Endothelial cell of hepatic sinusoid (primary cell): Measurements from ENCODE around the gene CBX1.

Source experiments
- in situ Hi-C: cut with HindIII; loops from 2 replicates; pipeline ENCODE4 v1.10.0; 2017; ENCODE audit warnings: low sequenced_read_pairs

CBX1 gene

GRCh38 chr17:48101012-48101720 lies at the start of gene CBX1:
Gene CBX1 (minus strand): TSS chr17:48101478. CDS start chr17:48077004, 24,474 bp downstream.
- in situ Hi-C loops = no loop called here

DNA sequence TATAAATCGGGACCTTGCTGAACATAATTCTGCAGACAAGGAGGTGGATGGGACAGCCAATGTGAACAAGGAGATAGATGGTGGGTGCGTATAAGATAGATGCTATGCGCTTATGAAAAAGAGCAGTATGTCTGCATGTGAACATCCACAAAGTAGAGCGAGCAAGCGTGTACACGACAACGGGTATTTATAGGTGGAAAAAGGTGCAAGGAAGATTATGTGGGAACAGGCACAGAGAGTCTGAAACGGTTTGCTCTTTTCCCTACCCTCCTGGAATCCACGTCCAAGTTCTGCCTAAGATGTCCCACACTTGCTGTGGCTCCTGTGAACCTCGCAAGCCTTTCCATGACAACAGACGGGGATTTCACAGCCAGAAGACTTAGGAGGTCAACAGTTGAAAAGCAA lies 49.3 kb upstream of the CBX1 start:
- in situ Hi-C loops = no loop called here

DNA sequence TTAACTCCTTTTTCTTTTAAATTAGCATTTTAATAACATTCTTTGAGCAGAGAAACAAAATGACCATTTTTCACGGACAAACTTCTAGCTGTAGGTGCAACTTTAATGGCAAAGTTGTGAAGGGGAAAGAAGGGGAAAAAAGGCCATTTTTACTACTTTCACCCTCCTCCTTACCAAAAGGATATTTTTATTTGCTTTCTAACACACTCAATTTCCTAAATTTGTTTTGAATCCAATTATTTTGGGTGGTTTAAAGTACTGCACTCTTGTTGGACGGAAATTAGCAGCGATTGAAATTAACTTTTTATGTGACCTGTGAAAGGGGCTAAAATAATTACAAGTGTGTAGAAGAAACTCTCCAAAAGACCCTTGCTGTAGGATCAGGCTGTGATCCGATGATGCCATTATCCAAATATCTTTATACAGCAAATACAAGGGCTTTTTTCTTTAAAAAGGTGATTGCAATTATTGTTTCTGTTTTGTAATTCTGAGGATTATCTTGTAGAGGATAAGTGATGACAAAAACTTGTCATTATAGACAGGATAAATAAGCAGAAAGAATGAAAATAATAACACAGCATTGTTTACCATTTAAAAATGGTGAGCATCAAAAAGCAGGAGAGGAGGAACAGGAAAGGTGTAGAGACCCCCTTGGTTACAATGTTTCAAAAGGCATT lies 48.6 kb upstream of the CBX1 start:
- in situ Hi-C loops = no loop called here

GRCh38 chr17:48148854-48149786 lies 47.8 kb upstream of the CBX1 start:
- in situ Hi-C loops = no loop called here

DNA sequence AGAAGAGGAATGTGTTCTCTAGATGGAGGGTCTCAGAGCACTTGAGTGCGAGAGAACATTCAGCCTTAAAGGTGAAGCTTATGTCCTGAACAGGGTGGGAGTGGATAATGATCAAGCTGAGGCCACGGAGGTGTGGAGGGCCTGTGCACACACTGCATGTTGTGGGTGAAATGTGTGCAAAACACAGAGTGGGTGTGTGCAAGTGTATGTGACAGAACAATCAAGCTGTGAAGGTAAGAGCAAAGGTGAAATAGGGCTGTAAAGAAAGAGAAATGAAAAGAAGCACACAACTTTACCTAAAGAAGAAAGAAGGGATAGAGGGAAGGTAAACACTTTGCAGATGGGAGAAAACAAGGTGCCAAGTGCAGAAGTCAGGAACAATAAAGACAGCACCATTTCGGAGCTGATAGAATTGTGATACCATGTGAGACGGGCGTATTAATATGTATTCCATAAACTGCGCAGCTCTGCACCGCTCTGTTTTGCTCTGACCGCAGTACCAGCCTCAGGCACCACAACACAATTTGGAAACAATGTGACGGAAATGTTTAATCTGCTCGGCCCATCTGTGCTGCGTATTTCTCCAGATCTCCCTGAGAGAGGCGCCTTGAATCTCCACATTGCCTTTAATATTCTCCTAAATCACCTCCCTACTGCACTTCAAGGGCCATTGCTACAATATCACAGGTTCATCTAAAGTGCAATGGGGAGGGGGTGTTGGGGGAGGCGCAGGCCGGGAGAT lies 46.9 kb upstream of the CBX1 start:
- in situ Hi-C loops = no loop called here

- in situ Hi-C loops = no loop called here
These were observed 43.9 kb upstream of the CBX1 start for GRCh38 chr17:48144976-48145798.

- in situ Hi-C loops = no loop called here
These were observed 43.0 kb upstream of the CBX1 start for GRCh38 chr17:48144231-48144630.

- in situ Hi-C loops = no loop called here
These were observed 42.4 kb upstream of the CBX1 start for GRCh38 chr17:48143629-48144028.

- in situ Hi-C loops = loop anchor here (5.0 kb wide), 2 partner anchors 58 to 108 kb away; no protein-coding TSS in a partner anchor
These were observed 38.7 kb upstream of the CBX1 start for GRCh38 chr17:48139944-48140343.

DNA sequence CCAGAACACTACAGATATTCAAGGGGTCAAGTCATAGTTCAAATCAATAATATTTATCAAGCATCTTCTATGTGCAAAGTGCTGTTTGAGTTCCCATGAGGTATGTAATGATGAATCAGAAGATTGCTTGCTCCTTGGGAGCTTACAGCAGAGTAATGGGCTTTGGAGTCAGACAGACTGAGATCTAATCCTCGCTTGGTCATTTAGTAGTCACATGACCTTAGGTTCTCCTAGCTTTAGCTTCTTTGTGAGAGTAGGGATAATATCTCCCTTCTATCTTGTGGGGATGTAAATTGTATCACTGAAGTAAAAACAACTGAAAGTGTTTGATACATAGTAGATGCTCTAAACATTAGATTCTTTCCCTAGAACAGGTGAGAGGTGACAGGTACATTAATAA lies 36.4 kb upstream of the CBX1 start:
- in situ Hi-C loops = loop anchor here (5.0 kb wide), 2 partner anchors 55 to 105 kb away; no protein-coding TSS in a partner anchor

- in situ Hi-C loops = loop anchor here (5.0 kb wide), 2 partner anchors 53 to 103 kb away; no protein-coding TSS in a partner anchor
These were observed 33.7 kb upstream of the CBX1 start for GRCh38 chr17:48134912-48135480.

- in situ Hi-C loops = no loop called here
These were observed 31.1 kb upstream of the CBX1 start for GRCh38 chr17:48132385-48132784.

DNA sequence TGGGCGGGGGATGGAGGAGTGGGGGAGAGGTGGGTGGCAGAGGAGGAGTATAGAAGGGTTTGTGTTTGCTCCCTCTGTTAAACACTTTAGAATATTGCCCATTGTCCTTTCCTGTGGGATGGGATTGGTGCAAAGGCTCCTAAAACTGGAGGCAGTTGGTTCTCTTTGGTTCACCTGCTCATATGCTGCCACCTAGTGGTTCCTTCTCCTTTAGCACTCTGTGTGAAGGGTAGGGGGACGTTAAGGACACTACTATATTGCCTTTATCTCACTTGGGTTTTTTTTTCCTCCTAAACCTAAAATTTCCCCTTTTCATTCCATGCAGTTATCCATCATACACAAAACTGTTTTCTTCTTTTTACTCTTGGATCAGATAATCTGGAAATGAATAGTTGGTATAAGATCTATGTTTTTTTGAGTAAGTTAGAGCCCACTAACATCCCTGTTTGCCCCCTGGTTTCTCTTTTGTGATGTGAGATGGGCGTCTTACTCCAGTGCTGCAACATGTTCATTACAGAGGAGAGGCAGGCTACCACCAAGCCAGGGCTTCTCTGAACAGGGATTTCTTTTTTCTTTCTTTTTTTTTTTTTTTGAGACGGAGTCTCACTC lies 30.0 kb upstream of the CBX1 start:
- in situ Hi-C loops = no loop called here

DNA sequence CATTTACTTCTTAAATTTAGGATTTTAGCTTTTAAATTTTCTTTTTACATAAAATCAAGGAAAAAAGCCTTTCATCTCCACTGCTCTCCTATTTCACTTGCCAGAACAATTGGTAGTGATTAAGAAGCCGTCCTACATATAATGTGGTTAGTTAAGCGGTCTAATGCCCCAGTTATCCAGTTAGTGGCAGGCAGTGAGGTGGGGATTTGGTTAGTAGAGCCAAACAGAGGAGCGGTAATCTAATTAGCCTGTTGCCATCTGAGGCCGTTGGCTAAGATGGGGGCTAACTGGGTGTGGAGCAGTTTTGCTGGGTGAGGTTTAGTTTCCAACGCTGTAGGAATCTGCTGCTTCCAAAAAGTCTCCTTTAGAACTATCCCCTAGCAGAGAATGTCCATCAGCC lies 28.7 kb upstream of the CBX1 start:
- in situ Hi-C loops = no loop called here

- in situ Hi-C loops = no loop called here
These were observed 27.1 kb upstream of the CBX1 start for GRCh38 chr17:48128400-48128799.

GRCh38 chr17:48127371-48128051 lies 26.2 kb upstream of the CBX1 start:
- in situ Hi-C loops = no loop called here

GRCh38 chr17:48126532-48126850 lies 25.2 kb upstream of the CBX1 start:
- in situ Hi-C loops = no loop called here

DNA sequence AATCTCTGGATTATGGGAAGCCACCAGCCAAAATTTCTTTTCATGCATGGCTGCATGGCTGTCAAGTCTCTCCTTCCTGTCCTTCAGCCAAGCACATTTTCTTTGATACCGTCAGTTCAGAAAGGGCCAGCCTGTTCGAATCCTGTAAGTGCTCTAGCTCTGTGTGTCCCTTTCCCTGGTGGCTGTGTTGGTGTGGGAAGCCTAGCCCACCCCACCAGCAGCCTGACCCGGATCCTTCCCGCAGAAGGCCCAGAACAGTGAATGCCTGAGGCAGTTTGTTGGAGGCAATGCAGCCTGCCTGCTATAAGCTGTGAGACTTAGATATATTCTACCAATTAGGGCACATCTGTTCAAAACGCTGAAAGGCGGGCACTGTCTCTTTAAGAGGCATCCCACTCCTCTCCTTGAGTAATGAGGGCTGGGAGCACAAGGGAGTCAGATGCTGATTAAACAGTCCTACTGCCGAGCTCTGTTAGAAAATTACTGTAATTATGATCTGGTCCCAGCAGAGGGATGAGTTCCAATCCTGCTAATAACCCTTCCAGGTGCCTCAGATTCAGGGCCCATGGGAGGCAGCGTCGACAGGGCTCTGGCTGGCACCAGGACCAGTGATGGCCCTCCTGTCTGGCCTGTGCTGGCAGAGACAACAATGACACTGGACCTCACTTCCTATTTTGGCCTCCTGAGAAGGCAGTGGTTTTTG lies 24.7 kb upstream of the CBX1 start:
- in situ Hi-C loops = no loop called here
